ENCODE results near the gene CA11. TPM values are rescaled to one million over a fixed set of nuclear protein-coding genes. Genes with fewer than 3 reads are reported as not detected.

The CA11 gene
- total RNA-seq, 4 donors from 2014 or later, result 0.51 to 55.1 (median 8.1) TPM

DNA sequence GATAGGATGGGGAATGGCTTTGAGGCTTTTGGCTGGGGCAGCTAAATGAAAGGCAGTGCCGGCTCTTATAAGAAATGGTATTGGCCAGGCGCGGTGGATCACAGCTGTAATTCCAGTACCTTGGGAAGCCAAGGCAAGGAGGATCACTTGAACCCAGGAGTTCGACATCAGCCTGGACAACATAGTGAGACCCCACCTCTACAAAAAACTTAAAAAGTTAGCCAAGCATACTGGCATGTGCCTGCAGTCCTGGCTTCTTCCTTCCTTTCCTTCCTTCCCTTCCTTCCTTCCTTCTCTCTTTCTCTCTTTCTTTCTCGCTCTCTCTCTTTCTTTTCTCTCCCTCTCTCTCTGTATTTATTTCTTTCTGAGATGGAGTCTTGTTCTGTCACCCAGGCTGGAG lies 3.1 kb downstream of the CA11 start:
- intact Hi-C loops (cut with DNase I; ENCODE audit: low total_unique reads), result loop anchor here (10.0 kb wide), 1 partner anchor 312 kb away; the partner anchor contains the start of gene BAX
- no peaks in the 10 kb centered on the region for H3K27me3 ChIP-seq
- H3K4me3 ChIP-seq, result no peak overlapping the region
- no peak overlapping the region for H3K27ac ChIP-seq
- no peaks in the 10 kb centered on the region for H3K9me3 ChIP-seq
- H3K36me3 ChIP-seq, result no peaks in the 10 kb centered on the region
- DNase-seq, result no peak
- peaks cover 6 to 8% of the 10 kb centered on the region in 2 donors for H3K4me1 ChIP-seq
- TF ChIP-seq, protein P1, sequence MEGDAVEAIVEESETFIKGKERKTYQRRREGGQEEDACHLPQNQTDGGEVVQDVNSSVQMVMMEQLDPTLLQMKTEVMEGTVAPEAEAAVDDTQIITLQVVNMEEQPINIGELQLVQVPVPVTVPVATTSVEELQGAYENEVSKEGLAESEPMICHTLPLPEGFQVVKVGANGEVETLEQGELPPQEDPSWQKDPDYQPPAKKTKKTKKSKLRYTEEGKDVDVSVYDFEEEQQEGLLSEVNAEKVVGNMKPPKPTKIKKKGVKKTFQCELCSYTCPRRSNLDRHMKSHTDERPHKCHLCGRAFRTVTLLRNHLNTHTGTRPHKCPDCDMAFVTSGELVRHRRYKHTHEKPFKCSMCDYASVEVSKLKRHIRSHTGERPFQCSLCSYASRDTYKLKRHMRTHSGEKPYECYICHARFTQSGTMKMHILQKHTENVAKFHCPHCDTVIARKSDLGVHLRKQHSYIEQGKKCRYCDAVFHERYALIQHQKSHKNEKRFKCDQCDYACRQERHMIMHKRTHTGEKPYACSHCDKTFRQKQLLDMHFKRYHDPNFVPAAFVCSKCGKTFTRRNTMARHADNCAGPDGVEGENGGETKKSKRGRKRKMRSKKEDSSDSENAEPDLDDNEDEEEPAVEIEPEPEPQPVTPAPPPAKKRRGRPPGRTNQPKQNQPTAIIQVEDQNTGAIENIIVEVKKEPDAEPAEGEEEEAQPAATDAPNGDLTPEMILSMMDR (IDR thresholded peaks at IDR 0.05), result no peak

DNA sequence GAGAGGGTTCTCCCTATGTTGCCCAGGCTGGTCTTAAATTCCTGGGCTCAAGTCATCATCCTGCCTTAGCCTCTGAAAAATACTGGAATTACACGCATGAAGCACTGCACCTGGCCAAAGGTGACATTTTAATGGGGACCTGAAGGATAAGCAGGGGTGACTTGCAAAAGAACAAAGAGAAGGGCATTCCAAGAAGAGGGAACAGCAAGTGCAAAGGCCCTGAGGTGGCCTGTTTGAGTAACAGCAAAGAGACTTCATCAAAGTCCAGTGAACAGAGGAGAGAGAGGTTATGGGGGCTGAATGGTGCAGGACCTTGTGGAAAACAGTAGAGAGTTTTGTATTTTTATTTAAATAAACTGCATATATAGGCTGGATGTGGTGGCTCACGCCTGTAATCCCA lies 4.1 kb downstream of the CA11 start:
- no peak for DNase-seq
- intact Hi-C loops (cut with DNase I; ENCODE audit: low total_unique reads), result loop anchor here (10.0 kb wide), 1 partner anchor 313 kb away; the partner anchor contains the start of gene BAX
- H3K9me3 ChIP-seq, result no peaks in the 10 kb centered on the region
- H3K4me1 ChIP-seq, result peaks cover 6 to 8% of the 10 kb centered on the region in 2 donors
- H3K27ac ChIP-seq, result no peak overlapping the region
- TF ChIP-seq POLR2A (IDR thresholded peaks at IDR 0.05), result no peak
- H3K36me3 ChIP-seq, result no peaks in the 10 kb centered on the region
- no peak overlapping the region for H3K4me3 ChIP-seq
- H3K27me3 ChIP-seq, result no peaks in the 10 kb centered on the region

DNA sequence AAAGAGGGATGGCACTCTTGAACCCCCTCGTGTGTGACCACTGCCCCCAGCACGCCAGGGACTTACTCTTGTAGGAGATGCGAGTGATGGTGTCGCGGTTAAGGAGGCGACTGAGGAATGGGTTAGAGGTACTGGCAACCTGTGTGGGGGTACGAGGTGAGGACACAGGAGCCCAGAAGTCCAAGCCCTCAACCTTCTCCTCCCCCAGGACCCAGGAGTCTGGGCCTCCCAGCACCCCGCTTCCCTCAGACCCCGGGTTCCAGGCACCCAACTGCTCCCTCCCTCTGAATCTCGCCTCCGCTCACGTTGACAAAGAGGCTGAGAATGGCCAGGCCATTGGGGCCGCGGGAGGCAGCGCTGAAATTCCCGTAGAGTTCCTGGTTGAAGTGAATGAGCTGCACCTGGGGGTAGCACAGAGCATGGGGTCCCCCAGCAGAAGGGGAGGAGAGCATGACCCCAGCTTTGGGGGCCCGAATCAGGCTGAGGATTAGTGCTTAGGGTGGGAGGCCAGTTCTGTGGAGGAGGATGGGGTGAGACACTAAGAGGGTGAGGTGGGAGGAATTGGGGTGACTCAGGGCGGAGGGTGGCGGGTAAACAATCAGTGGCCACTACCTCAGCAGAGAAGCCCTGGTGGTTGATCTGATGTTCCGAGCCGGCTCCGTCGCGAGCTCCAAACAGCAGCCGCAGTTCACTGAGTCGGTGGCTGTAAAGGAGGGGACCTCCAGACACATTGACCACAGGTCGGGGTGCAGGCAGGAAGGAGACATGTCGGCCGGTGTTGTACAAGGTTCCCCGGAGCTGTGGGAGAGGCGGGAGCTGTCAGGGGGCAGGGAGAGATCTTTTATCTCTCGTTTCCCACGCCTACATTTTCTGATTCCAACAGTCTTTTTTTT lies 6.3 kb downstream of the CA11 start:
- Histone ChIP-seq H3K27me3 (no peaks in the 10 kb centered on the region), H3K36me3 (no peaks in the 10 kb centered on the region), H3K27ac (peak overlapping the region in 1 of 2 donors; percentile 56), H3K4me3 (no peak overlapping the region), H3K4me1 (peaks cover 0 to 8% of the 10 kb centered on the region in 2 donors), H3K9me3 (no peaks in the 10 kb centered on the region)
- intact Hi-C loops (cut with DNase I; ENCODE audit: low total_unique reads), result loop anchor here (10.0 kb wide), 1 partner anchor 315 kb away; the partner anchor contains the start of gene BAX
- peak in 1 of 2 donors; percentile 48 for DNase-seq
- TF ChIP-seq, protein P1 (IDR thresholded peaks at IDR 0.05), result no peak
- no peak for TF ChIP-seq POLR2A (IDR thresholded peaks at IDR 0.05)

DNA sequence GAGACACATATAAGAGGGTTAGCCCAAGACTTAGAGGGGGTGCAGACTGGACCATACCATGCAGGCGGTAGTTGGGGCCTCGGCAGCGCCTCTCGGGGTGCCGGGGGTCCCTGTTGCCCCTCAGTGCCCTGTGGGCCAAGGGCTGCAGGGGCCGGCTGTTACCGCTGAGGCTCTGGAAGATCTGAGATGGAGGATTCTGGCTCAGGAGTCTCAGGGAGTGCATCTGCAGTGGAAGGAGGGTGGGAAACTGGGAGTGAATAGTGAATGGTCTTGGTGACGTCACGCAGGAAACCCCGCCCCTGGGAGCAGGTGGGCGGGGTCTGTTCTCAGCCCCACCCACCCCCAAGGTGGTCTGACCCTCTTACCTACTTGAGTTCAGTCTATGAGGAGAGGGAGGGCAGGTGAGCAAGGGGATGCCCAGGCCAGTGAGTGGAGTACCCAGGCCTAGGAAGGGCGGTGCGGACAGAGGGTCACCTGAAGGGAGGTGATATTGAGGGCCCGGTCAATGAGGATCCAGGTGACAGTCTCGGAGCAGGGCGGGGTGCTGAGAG lies 7.1 kb downstream of the CA11 start:
- intact Hi-C loops (cut with DNase I; ENCODE audit: low total_unique reads), result no loop called here
- H3K4me3 ChIP-seq, result no peak overlapping the region
- TF ChIP-seq, protein P1 (IDR thresholded peaks at IDR 0.05), result no peak
- H3K36me3 ChIP-seq, result no peaks in the 10 kb centered on the region
- H3K4me1 ChIP-seq, result peaks cover 2 to 11% of the 10 kb centered on the region in 2 donors
- no peaks in the 10 kb centered on the region for H3K9me3 ChIP-seq
- no peaks in the 10 kb centered on the region for H3K27me3 ChIP-seq
- DNase-seq, result peak; percentile 55 to 60
- peak overlapping the region; percentile 96 to 99 for H3K27ac ChIP-seq

DNA sequence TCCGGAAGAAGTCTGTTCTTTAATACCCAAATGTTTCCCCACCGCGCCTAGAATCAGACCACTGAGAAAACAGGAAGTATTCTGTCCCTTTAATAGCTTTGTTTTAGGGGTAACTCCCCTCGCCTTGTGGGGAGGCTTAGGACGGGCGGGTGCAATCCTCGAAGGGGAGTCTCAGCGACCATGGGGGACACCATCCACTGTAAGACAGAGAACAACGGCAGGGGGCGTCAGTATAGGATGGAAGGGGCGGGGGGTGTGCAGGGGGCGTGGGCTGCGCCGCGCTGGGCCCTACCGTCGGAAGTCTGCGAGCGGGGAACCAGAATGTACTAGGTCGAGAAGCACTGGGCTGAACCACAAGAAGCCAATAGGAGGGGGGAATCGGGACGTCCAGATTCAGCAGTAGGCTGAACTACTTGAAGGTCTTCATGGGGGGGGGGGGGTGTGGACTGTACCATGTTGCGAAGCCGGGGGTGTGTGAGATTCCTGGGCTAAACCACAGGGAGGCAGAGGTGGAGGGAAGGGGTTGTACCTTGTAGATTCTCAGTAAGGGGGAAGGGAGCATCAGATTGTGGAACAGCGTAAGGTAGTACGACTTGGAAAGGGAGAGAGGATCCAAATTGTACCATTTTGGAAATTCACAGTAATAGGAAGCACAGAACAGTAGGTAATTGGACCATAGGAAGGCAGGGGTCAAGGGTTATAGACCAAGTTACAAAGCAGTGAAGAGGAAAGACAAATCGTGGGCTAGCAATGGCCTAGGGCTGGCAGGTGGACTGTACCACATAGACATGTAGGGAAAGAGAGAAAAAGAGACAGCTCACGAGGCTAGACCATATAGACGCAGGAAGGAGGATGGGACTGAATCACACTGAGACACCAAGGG lies 7.8 kb downstream of the CA11 start:
- peaks cover 5 to 18% of the 10 kb centered on the region in 2 donors for H3K4me1 ChIP-seq
- H3K27ac ChIP-seq, result peak overlapping the region; percentile 96 to 99
- H3K9me3 ChIP-seq, result no peaks in the 10 kb centered on the region
- intact Hi-C loops (cut with DNase I; ENCODE audit: low total_unique reads), result no loop called here
- H3K27me3 ChIP-seq, result no peaks in the 10 kb centered on the region
- DNase-seq, result peak; percentile 85 to 92
- peak overlapping the region; percentile 49 to 54 for H3K4me3 ChIP-seq
- TF ChIP-seq POLR2A (IDR thresholded peaks at IDR 0.05), result peak in 1 of 2 donors; percentile 47
- TF ChIP-seq, protein P1 (IDR thresholded peaks at IDR 0.05), result no peak
- no peaks in the 10 kb centered on the region for H3K36me3 ChIP-seq
